Measurements from ENCODE around the gene EPS15.

DNA sequence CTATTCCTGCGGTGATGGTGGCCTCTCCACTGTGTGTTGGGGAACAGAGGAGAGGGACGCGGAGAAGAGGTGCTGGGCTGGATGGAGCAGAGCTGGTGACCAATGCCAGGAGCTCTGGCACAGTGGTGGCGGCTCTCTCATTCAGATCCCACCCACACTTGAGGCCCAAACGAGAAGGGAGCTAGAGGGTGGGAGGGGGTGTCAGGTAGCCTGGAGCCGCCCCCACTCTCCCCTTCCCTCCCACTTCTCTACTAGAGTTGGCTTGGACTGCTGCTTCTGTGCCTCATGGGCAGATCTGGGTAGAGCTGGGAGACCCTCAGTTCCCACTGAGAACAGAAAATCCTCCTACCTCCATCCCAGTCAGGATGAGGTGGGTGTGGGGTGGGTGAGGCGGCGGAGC is 192.2 kb downstream of the EPS15 start:
- TF ChIP-seq, protein P1, sequence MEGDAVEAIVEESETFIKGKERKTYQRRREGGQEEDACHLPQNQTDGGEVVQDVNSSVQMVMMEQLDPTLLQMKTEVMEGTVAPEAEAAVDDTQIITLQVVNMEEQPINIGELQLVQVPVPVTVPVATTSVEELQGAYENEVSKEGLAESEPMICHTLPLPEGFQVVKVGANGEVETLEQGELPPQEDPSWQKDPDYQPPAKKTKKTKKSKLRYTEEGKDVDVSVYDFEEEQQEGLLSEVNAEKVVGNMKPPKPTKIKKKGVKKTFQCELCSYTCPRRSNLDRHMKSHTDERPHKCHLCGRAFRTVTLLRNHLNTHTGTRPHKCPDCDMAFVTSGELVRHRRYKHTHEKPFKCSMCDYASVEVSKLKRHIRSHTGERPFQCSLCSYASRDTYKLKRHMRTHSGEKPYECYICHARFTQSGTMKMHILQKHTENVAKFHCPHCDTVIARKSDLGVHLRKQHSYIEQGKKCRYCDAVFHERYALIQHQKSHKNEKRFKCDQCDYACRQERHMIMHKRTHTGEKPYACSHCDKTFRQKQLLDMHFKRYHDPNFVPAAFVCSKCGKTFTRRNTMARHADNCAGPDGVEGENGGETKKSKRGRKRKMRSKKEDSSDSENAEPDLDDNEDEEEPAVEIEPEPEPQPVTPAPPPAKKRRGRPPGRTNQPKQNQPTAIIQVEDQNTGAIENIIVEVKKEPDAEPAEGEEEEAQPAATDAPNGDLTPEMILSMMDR (IDR thresholded peaks at IDR 0.05), result no peak
- no peak for TF ChIP-seq POLR2AphosphoS5 (IDR thresholded peaks at IDR 0.05; ENCODE audit: low read depth, low read length)
- no peak for TF ChIP-seq TCF7L2 (IDR thresholded peaks at IDR 0.05; ENCODE audit: low read depth, low read length)
- TF ChIP-seq SIN3A (IDR thresholded peaks at IDR 0.05; ENCODE audit: borderline replicate concordance, insufficient read depth, low read depth, low read length), result no peak

Data from Panc1 (cell line).